Spleen (tissue), 7 donors: ENCODE measurements around the gene TNRC18.
"Not testable (repeated sequence)": the region's sequence is repeated elsewhere in the genome, so short reads cannot be mapped to it uniquely, and the experiment has no call there.

Experiments used
- CTCF ChIP-seq, 11 experiments: fragments of 200-600 bp in 7 of 11; fragments of 450-650 bp in 4 of 11; sonication (generic) in 4 of 11; IDR thresholded peaks in 8 of 11; conservative IDR thresholded peaks in 3 of 11; 1 replicate in 7 of 11; 2 replicates in 4 of 11; pipeline versions ENCODE4 v1.4.0 to v1.8.0; 2016 to 2021; ENCODE audit warnings: antibody characterized with exemption in 11 of 11, inconsistent platforms in 4 of 11, mild to moderate bottlenecking in 1 of 11
- POLR2A ChIP-seq, 3 donors: fragments of 450-650 bp; IDR thresholded peaks; one replicate each; pipeline ENCODE4 v1.5.1; 2017; ENCODE audit warnings: antibody characterized with exemption in 3 of 3, mild to moderate bottlenecking in 1 of 3
- donor health status: DM: no; HTN: no; CAD: no; lungs with moderate emphysema.
- donor health status: DM: no; HTN: no; CAD: no.
- donor health status: DM: no; HTN: no; CAD: no.

- not testable (repeated sequence) for TF ChIP-seq CTCF (IDR thresholded peaks at IDR 0.05 in 8 of 11, conservative IDR thresholded peaks at IDR 0.05 in 3 of 11); POLR2A (IDR thresholded peaks at IDR 0.05)
Measured at GRCh38 chr7:5323800-5324781, 99.5 kb downstream of the TNRC18 start.
